Measurements from ENCODE around the gene KCNIP4. TPM values are rescaled to one million over a fixed set of nuclear protein-coding genes. Genes with fewer than 3 reads are reported as not detected.

Gene KCNIP4
- total and polyA plus RNA-seq, 2 of the 4 experiments (the other 2 are of a cell fraction), result not detected

DNA sequence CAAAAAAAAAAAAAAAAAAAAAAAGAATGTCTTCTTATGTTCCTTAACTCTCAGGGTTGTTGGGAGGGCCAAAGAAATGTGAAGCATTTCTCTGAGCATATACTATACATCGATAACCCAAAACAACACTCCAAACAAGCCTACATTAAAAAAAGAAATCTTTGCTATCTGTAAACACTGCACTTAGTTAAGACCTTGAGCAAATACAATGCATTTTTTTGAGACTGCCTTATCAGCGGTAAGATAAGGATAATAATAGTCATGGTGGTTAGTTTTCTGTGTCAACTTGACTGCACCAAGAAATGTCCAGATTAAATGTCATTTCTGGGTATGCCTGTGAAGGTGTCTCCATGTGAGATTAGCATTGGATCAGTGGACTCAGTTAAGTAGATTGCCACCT is 706.4 kb downstream of the KCNIP4 start:
- H2BK20ac ChIP-seq (ENCODE audit: low read depth, low read length), result no peak overlapping the region
- DNase-seq (no peak), ATAC-seq (ENCODE audit: low read depth) (no peak)
- no peak overlapping the region for H4K8ac ChIP-seq (ENCODE audit: low read depth in 2 of 2, low read length in 2 of 2)
- no peaks in the 10 kb centered on the region for H4K20me1 ChIP-seq (ENCODE audit: insufficient read depth, low read length)
- ChIA-PET CTCF (no interaction called here), POLR2A (ENCODE audit: unreplicated experiment) (no interaction called here)
- no CpG with 5 or more reads among the region's 2 CpGs for WGBS, 2 experiments (ENCODE audit: extremely low coverage in 2 of 2, insufficient read length in 1 of 2)
- H3K56ac ChIP-seq (ENCODE audit: extremely low read depth, insufficient read depth, low read length), result no peak overlapping the region
- no peak overlapping the region for H4K91ac ChIP-seq (ENCODE audit: insufficient read depth, low read depth, low read length)
- BruUV-seq (replicated peaks), result no TSS peak
- H2AK5ac ChIP-seq (ENCODE audit: low read depth, low read length), result no peak overlapping the region
- no peak overlapping the region for H3K27ac ChIP-seq (ENCODE audit: insufficient read depth, low read length)
- in situ Hi-C loops (cut with MboI; ENCODE audit: low sequenced_read_pairs), result no loop called here
- H3K36me3 ChIP-seq (ENCODE audit: control insufficient read depth, insufficient read depth, low read length), result no peaks in the 10 kb centered on the region
- H3K4ac ChIP-seq (ENCODE audit: low read depth, low read length), result no peak overlapping the region
- TF ChIP-seq POLR2A (IDR thresholded peaks at IDR 0.05; ENCODE audit: low read depth, low read length), result no peak
- no peak for TF ChIP-seq FOS (IDR thresholded peaks at IDR 0.05; ENCODE audit: low read depth, low read length)
- no peak for TF ChIP-seq SMC3 (IDR thresholded peaks at IDR 0.05; ENCODE audit: low read depth, low read length)
- TF ChIP-seq NFE2L2 (IDR thresholded peaks at IDR 0.05; ENCODE audit: low read depth, low read length), result no peak
- no peak for TF ChIP-seq MAFK (IDR thresholded peaks at IDR 0.05; ENCODE audit: low read depth, low read length)
- no peak for TF ChIP-seq CEBPB (IDR thresholded peaks at IDR 0.05; ENCODE audit: low read depth, low read length)
- TF ChIP-seq MAZ (IDR thresholded peaks at IDR 0.05; ENCODE audit: borderline replicate concordance, low read depth, low read length), result no peak
- TF ChIP-seq CHD1 (IDR thresholded peaks at IDR 0.05; ENCODE audit: low read depth, low read length), result no peak
- TF ChIP-seq, protein P1, sequence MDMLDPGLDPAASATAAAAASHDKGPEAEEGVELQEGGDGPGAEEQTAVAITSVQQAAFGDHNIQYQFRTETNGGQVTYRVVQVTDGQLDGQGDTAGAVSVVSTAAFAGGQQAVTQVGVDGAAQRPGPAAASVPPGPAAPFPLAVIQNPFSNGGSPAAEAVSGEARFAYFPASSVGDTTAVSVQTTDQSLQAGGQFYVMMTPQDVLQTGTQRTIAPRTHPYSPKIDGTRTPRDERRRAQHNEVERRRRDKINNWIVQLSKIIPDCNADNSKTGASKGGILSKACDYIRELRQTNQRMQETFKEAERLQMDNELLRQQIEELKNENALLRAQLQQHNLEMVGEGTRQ (IDR thresholded peaks at IDR 0.05; ENCODE audit: low read depth, low read length), result no peak
- no peaks in the 10 kb centered on the region for H3K27me3 ChIP-seq (ENCODE audit: control insufficient read depth, insufficient read depth, low read length)
- no peak overlapping the region for H3K23ac ChIP-seq (ENCODE audit: low read depth, low read length)
- no peak overlapping the region for H3K4me2 ChIP-seq (ENCODE audit: low read depth, low read length)
- H3K14ac ChIP-seq (replicated peaks; ENCODE audit: low read depth, low read length), result no peak overlapping the region
- no peaks in the 10 kb centered on the region for H3K79me1 ChIP-seq (ENCODE audit: low read depth in 1 of 2, low read length in 2 of 2)
- no peak overlapping the region for H3K18ac ChIP-seq (ENCODE audit: low read depth, low read length)
- H4K5ac ChIP-seq (ENCODE audit: low read depth, low read length), result no peak overlapping the region
- no peak overlapping the region for H2AFZ ChIP-seq (replicated peaks; ENCODE audit: low read length, poor library complexity)
- no peak overlapping the region for H3K9ac ChIP-seq (ENCODE audit: low read depth, low read length)
- 0 out of 2 replicates have a peak, but pooled peaks cover 3% of the 10 kb centered on the region for H3K9me3 ChIP-seq (ENCODE audit: control insufficient read depth, insufficient read depth, low read length)
- H2AK9ac ChIP-seq (replicated peaks; ENCODE audit: low read depth, low read length, poor library complexity), result no peak overlapping the region
- no peaks in the 10 kb centered on the region for H3K9me1 ChIP-seq (ENCODE audit: insufficient read depth, low read length)
- no peak overlapping the region for H3K4me3 ChIP-seq (ENCODE audit: insufficient read depth, low read depth, low read length)
- H2BK15ac ChIP-seq (ENCODE audit: low read depth, low read length), result no peak overlapping the region
- no peak overlapping the region for H2BK120ac ChIP-seq (ENCODE audit: low read depth, low read length)
- intact Hi-C loops (cut with micrococcal nuclease), result no loop called here
- no peaks in the 10 kb centered on the region for H3K4me1 ChIP-seq (ENCODE audit: control insufficient read depth, insufficient read depth, low read length)
- dilution Hi-C loops (cut with HindIII; ENCODE audit: low sequenced_read_pairs, unreplicated experiment), result no loop called here
- H2BK5ac ChIP-seq (ENCODE audit: low read depth, low read length, poor library complexity, severe bottlenecking), result no peak overlapping the region
